Measurements from ENCODE around the gene NCOA5.
A peak's percentile ranks its signal among the peaks of the same experiment; 100 is the strongest.

Gene NCOA5

DNA sequence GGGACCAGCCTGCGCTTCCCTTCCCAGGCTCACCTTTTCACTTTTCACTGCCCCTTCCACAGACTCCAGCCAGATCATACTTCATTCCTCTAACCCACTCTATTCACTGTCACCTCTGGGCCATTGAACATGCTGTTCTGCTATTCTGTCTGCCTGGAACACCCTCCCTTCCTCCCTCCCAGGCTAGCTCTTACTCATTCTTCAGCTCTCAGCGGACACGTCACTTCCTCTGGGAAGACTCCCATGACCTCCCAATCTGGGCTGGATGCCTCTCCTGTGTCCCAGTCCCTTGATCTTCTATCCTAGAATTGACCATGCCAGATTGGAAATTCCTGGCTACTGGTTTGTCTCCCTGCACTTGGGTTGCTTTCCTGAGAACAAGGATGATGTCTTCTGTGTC lies 55.7 kb downstream of the NCOA5 start:
- no peak for DNase-seq

DNA sequence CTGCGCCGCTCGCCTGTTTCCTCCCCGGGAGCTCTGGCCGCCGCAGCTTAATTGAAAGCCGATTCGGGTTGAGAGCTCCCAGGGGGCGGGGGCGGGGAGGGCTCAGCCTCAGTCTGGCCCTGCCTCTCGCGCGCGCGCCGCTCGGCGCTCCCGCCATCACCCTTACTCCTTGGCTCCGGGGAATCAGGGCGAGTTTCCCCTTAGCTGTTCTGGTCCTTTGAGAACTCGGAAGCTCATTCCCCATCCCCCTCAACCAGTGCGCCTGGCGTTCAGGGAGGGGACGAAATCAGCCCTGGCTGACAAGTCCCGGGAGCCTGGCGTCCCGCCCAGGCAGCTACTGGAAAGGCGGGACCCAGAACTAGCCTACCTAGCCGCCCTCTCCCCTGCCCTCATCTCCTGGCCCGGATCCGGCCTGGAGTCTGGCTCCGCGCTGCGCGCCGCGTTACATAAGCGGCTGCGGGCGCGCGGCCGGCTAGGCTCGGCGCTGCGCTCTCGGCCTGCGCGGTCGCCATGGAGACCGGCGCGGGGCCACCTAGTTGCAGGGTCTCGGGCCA lies 58.0 kb downstream of the NCOA5 start:
- no peak for DNase-seq

GRCh38 chr20:46031014-46031569 lies 58.7 kb downstream of the NCOA5 start:
- DNase-seq, result no peak

DNA sequence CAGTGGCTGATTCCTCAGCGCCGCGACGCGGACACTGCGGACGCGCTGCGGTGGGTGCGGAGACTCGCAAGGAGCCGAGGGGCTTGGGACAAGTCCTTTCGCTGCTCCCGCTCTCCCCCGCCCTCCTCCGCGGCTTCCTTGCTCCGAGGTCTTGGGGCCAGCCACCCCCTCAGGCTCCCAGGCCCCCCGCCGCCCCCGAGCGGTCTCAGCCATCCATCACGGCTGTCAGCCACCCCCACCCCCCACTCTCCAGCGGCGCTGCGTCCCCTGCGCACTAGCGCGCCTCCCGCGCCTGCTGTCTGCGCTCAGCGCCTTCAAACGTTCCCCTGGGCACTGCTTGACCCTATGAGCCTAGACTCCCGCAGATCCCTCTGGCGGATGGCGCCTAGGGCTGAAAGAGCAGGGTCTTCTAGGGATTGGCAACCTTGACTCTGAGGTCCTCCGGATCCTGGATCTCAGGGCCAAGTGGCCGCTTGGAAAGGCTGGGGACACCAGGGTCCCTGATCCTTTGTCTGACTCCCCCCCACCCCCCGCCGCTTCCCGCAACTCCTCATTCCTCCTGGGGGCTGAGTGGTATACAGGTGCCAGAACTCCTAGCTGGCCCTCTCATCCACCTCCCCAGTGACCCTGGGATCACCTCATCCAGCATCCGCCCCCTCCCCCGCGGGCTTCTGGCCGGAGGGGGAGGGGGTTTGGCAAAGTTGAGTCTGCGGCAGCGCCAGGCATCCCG lies 59.3 kb downstream of the NCOA5 start:
- DNase-seq, result no peak

DNA sequence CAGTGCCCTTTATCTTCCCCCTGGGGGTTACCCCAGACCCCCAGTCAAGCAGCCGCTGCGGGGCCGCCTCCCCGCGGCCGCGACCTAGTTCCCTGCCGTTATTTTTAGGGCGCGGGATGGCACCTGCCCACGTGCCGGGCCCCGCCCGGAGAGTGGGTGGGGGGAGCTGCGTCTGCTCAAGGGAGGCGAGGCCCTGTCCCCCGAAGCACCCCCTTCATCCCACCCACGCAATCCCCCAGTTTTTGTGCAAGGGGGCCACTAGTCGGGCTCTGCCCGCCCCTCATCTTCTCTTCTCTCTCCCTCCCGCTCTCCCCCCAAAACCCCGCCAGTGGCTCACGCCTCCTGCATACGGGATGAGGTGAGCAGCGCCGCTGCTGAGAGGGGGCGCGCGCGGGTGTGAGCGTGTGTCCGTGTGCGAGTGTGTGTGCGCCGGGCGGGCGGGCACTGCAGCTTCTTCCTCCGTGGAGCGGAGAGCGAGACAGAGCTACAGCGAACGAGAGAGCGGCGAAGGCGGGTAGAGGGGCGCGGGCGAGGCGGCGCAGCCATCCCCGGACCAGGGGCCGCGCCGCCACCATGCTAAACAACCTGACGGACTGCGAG lies 60.9 kb downstream of the NCOA5 start, which contains the start of gene SLC12A5:
Gene SLC12A5, plus strand, starts transcription at position 444 of the 600 bp plus-strand sequence. Its CDS starts 130 bp downstream, at position 574.
- DNase-seq, result no peak

DNA sequence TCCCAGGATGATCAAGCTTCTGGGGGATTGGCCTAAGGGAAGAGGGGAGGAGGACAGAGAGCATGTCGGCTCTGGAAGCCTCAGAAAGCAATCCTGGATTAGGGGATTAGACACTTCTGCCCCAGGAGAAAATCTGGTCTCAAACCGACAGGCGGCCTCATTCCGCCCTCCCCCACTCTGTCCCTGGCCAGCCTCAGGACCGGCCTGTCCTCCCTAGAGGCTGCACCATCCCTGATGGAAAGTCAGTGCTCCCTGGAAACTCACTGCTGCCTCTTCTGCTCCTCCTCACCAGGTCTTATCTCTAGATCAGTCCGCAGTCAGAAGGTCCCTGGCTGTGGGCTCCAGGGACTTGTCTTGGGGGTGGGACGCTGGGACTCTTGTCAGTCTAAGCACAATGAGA lies 61.7 kb downstream of the NCOA5 start:
- DNase-seq, result no peak

GRCh38 chr20:46027245-46027853 lies 62.4 kb downstream of the NCOA5 start:
- peak; percentile 60 for DNase-seq

DNA sequence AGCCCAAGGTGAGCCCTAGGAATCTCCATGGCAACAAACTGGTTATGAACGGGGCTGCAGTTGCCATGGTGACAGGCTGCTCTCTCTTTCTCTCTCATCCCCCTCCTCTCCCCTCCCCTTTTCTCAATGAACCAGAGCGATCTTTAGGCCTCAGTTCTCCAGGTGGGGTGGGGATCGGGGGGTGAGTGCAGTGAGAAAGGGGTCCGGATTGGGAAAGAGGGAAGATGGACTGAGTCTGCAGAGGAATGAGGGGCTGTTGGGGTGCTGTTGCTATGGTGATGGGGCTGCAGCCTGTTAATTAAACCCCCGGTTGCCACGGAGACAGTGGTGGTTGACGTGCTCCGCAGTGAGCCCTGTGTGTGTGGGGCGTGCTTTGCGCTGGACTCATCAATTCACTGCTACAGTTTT lies 64.4 kb downstream of the NCOA5 start:
- DNase-seq, result no peak

DNA sequence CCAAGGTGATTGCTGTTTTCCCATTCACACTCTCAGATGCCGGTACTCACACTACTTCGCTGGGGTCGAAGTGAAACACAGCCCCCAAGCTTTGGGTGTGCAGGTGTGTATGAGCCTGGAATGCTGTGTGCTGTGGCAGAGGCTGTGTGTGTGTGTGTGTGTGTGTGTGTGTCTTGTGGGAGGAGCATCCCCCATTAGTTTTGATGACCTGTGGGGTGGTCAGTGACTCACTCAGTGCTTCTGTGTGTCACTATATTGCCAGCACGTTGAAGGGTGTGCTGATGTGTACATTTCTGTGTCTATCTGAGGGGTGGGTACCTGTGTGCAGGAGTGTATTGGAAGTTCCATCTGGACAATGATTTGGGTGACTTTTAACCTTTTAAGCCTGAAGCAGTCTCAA lies 65.8 kb downstream of the NCOA5 start:
- no peak for DNase-seq

GRCh38 chr20:46023148-46023484 lies 66.6 kb downstream of the NCOA5 start:
- DNase-seq, result no peak

GRCh38 chr20:46022411-46023147 lies 67.2 kb downstream of the NCOA5 start:
- DNase-seq, result no peak

- no peak for DNase-seq
These were observed 68.1 kb downstream of the NCOA5 start for GRCh38 chr20:46021361-46022359.

- no peak for DNase-seq
These were observed 69.2 kb downstream of the NCOA5 start for GRCh38 chr20:46020555-46020954.

- no peak for DNase-seq
These were observed 71.2 kb downstream of the NCOA5 start for GRCh38 chr20:46018611-46019010.

- DNase-seq, result no peak
These were observed 71.7 kb downstream of the NCOA5 start for GRCh38 chr20:46018112-46018511.

- no peak for DNase-seq
These were observed 72.5 kb downstream of the NCOA5 start for GRCh38 chr20:46017272-46017671.

DNA sequence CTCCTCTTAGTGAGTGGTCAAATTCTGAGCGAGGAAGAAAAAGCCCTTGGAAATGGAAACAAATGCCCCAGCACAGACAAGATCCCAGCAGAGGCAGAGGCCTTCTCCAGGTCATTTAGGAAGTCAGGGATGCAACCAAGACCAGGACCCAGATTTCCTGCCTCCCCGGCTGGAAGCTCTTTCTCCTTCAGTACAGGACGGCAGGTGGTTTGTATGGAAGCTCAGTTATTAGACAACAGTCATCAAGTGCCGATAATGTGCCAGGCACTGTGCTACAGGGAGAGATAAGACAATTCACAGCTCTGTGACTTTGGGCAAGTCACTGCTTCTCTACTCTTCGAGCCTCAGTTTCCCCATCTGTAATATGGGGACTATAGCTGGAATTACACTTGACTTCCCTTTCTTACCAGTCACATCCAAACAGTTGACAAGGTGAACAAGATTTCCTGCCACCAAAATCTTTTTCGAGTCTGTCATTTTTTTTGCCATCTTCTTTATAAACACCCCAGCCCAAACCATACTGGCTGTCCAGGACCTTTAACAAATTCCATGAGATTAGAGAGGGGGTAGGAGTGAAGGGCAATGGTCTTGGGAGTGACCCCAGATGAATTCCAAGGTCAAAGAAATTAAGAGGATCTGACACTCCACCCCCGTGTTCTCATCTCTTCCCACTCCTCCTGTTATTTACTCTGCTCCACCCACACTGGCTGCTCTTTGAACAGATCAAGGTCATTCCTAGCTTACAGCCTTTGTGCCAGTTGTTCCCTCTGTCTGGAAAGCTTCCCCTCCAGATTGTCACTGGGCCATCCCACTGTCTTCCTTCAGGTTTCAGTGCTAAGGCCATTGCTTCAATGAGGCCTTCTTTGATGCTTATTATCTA lies 75.0 kb downstream of the NCOA5 start:
- DNase-seq, result no peak

DNA sequence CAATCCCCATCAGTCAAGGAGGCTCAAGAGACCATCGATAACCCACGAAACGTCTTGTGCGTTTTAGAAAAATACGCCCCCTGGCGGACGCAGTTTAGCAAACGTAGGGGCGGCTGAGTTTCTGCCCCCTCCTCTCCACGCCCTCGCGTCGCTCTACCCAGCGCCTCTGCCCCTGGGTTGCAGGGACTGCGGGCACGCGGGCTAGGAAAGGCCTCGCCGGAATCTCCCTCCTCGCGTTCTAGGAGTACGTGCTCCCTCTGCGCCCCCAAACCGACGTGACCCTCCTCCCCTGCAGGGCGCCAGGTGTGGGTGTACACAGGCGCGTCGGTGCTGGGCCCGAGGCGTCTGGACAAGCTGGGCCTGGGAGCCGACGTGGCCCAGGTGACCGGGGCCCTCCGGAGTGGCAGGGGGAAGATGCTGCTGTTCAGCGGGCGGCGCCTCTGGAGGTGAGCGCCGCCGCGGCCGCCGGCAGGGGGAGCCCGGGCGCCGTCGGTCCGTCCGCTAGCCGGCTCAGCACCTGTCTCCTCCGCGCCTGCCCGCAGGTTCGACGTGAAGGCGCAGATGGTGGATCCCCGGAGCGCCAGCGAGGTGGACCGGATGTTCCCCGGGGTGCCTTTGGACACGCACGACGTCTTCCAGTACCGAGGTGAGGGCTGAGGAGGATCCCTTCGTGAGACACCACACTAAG lies 75.8 kb downstream of the NCOA5 start:
- DNase-seq, result no peak

DNA sequence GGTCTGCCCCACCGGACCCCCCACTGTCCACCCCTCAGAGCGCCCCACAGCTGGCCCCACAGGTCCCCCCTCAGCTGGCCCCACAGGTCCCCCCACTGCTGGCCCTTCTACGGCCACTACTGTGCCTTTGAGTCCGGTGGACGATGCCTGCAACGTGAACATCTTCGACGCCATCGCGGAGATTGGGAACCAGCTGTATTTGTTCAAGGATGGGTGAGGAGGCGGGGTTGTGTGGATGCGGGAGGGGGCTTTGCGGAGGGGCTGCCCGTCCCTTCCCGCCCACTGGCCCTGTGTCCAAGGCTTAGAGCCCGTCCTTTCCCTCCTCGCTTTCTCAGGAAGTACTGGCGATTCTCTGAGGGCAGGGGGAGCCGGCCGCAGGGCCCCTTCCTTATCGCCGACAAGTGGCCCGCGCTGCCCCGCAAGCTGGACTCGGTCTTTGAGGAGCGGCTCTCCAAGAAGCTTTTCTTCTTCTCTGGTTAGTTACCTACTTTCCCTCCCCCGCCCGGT lies 76.4 kb downstream of the NCOA5 start:
- no peak for DNase-seq

DNA sequence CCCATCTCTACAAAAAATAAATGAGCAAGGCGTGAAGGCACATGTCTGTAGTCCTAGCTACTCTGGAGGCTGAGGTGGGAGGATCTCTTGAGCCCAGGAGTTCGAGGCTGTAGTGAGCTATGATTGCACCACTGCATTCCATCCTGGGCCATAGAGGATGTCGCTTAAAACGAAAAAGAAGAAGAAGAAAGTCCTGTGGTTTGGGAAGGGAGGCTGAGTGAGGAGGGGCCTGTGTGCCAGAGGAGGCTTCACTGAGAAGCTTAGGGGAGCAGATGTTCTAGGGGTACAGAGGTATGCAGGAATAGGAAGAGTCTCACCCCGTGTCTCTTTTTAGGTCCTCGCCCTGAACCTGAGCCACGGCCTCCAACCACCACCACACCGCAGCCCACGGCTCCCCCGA lies 76.8 kb downstream of the NCOA5 start:
- DNase-seq, result no peak
